Gastroesophageal sphincter (tissue), 4 donors: ENCODE data around the gene RGS11. TPM values are rescaled to one million over a fixed set of nuclear protein-coding genes. Genes with fewer than 3 reads are reported as not detected.
A peak's percentile ranks its signal among the peaks of the same experiment; 100 is the strongest.

Source experiments
- ATAC-seq: fragments of 150-250 bp; one replicate; pipeline ENCODE4 v1.9.1; 2016; ENCODE audit warnings: mild to moderate bottlenecking, moderate library complexity
- H3K27ac ChIP-seq, 4 donors: fragments of 200-600 bp; sonication (generic) in 3 of 4; 1 replicate in 3 of 4; 2 replicates in 1 of 4; pipeline ENCODE4 v1.5.1; 2016 to 2019
- H3K27me3 ChIP-seq: fragments of 200-600 bp; sonication (generic); one replicate; pipeline ENCODE4 v1.5.1; 2019
- H3K36me3 ChIP-seq, 2 donors: fragments of 200-600 bp; sonication (generic); one replicate each; pipeline ENCODE4 v1.5.1; 2019; ENCODE audit warnings: control low read depth in 1 of 2
- H3K4me1 ChIP-seq, 3 donors: fragments of 200-600 bp; sonication (generic); 1 replicate in 2 of 3; 2 replicates in 1 of 3; pipeline ENCODE4 v1.5.1; 2016 to 2019; ENCODE audit warnings: control low read depth in 2 of 3
- H3K4me3 ChIP-seq, 2 donors: fragments of 200-600 bp; sonication (generic); one replicate each; pipeline ENCODE4 v1.5.1; 2019; ENCODE audit warnings: mild to moderate bottlenecking in 1 of 2, moderate library complexity in 1 of 2
- H3K9me3 ChIP-seq, 3 donors: fragments of 200-600 bp; sonication (generic); one replicate each; pipeline ENCODE4 v1.5.1; 2017 to 2019; ENCODE audit warnings: control low read depth in 2 of 3
- CTCF ChIP-seq, 4 experiments: fragments of 200-600 bp in 2 of 4; fragments of 450-650 bp in 2 of 4; sonication (generic) in 1 of 4; IDR thresholded peaks; one replicate each; pipeline ENCODE4 v1.5.1; 2017 to 2019; ENCODE audit warnings: antibody characterized with exemption in 4 of 4, mild to moderate bottlenecking in 2 of 4, moderate library complexity in 2 of 4
- EP300 ChIP-seq: sonication (generic); formaldehyde crosslinking; IDR thresholded peaks from one replicate; pipeline ENCODE4 v1.6.1; 2017; ENCODE audit warnings: antibody characterized with exemption, mild to moderate bottlenecking
- POLR2A ChIP-seq, 2 donors: fragments of 450-650 bp; IDR thresholded peaks; one replicate each; pipeline ENCODE4 v1.6.1; 2017; ENCODE audit warnings: antibody characterized with exemption in 2 of 2, mild to moderate bottlenecking in 2 of 2, moderate library complexity in 1 of 2
- POLR2AphosphoS5 ChIP-seq: sonication (generic); formaldehyde crosslinking; IDR thresholded peaks from one replicate; pipeline ENCODE4 v1.6.1; 2017; ENCODE audit warnings: antibody characterized with exemption
- WGBS, 2 donors: methylation state at CpG; one replicate each; pipeline ENCODE4 v1.1.5; 2018; ENCODE audit warnings: low coverage in 1 of 2; 5-methylcytosine and 5-hydroxymethylcytosine counted together
- total RNA-seq, 4 donors: library from RNA; depleted of rRNA; stranded (reverse); fragments of >200 nt; gene quantifications; one replicate each; pipeline ENCODE4 v1.1.0, GENCODE V29; 2016

The RGS11 gene
- total RNA-seq, 4 donors from 2014 or later = 3.0 to 11.5 (median 10.1) TPM

GRCh38 chr16:281660-282255 is 6.0 kb upstream of the RGS11 start:
- no peak for TF ChIP-seq POLR2A (IDR thresholded peaks at IDR 0.05)
- TF ChIP-seq EP300 = no peak
- no peak for TF ChIP-seq CTCF (IDR thresholded peaks at IDR 0.05)
- no peak for TF ChIP-seq POLR2AphosphoS5
- Histone ChIP-seq H3K4me3 (no peak overlapping the region), H3K27me3 (peaks cover 40% of the 10 kb centered on the region), H3K27ac (no peak overlapping the region), H3K4me1 (peaks cover 0 to 20% (median 6%) of the 10 kb centered on the region in 3 donors), H3K36me3 (peaks cover 0 to 5% of the 10 kb centered on the region in 2 donors), H3K9me3 (no peaks in the 10 kb centered on the region)
- ATAC-seq = no peak
- WGBS, 2 donors = 86% methylated on average over 4 of the region's 25 CpGs; no CpG with 5 or more reads in 1 of the 2 donors

DNA sequence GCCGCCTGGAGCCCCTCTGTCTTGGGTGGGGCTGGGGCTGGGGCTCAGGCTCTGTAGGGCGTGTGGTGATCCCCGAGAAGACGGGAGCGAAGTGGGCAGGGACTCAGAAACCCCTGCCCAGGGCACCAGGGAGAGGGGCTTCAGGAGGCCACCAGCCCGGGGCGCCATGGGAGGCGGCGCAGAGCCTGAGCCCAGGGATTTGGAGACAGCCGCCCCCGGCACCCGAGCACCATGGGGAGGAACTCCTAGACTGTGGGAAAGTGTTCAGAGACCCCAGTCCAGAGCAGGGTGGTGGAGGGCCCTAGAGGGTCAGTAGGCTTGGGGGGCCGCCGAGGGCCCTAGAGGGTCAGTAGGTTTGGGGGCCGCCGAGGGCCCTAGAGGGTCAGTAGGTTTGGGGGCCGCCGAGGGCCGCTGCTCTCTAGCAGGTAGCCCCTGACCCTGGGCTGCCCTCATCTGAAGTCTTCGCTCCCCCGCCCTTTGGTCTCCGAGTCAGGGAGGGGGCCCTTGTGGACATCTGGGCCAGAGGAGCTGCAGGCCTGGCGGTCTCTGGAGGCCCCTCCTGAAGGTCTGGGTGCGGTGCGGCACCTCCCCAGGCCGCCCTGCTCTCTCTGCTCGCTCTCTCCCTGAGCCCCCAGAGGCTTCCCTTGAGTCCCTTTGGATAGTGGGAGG is 5.4 kb upstream of the RGS11 start:
- Histone ChIP-seq H3K9me3 (no peaks in the 10 kb centered on the region), H3K4me1 (peaks cover 0 to 25% (median 6%) of the 10 kb centered on the region in 3 donors), H3K36me3 (no peaks in the 10 kb centered on the region), H3K27ac (peak overlapping the region in 1 of 4 donors; percentile 35), H3K4me3 (peak overlapping the region in 1 of 2 donors; percentile 46), H3K27me3 (peaks cover 40% of the 10 kb centered on the region)
- no peak for TF ChIP-seq CTCF (IDR thresholded peaks at IDR 0.05)
- no peak for TF ChIP-seq EP300
- no peak for TF ChIP-seq POLR2A (IDR thresholded peaks at IDR 0.05)
- TF ChIP-seq POLR2AphosphoS5 = no peak
- no peak for ATAC-seq
- WGBS, 2 donors = 47% methylated on average over 3 of the region's 27 CpGs; no CpG with 5 or more reads in 1 of the 2 donors

GRCh38 chr16:280552-280951 is 4.8 kb upstream of the RGS11 start, which contains the start of gene ARHGDIG:
TSS of gene ARHGDIG (plus strand) at chr16:280591. CDS start at chr16:280681, 90 bp downstream.
- no peak for TF ChIP-seq EP300
- TF ChIP-seq POLR2AphosphoS5 = no peak
- no peak for TF ChIP-seq CTCF (IDR thresholded peaks at IDR 0.05)
- TF ChIP-seq POLR2A (IDR thresholded peaks at IDR 0.05) = no peak
- H3K9me3 ChIP-seq = no peaks in the 10 kb centered on the region
- peaks cover 0 to 29% (median 6%) of the 10 kb centered on the region in 3 donors for H3K4me1 ChIP-seq
- WGBS, 2 donors = no CpG with 5 or more reads among the region's 54 CpGs
- H3K36me3 ChIP-seq = no peaks in the 10 kb centered on the region
- peaks cover 40% of the 10 kb centered on the region for H3K27me3 ChIP-seq
- ATAC-seq = no peak
- peak within 1 kb of the TSS in 1 of 2 donors; percentile 46 for H3K4me3 ChIP-seq
- H3K27ac ChIP-seq = peak within 1 kb of the TSS in 1 of 4 donors; percentile 35

GRCh38 chr16:280005-280460 is 4.3 kb upstream of the RGS11 start:
- H3K27ac ChIP-seq = no peak overlapping the region
- no peaks in the 10 kb centered on the region for H3K36me3 ChIP-seq
- TF ChIP-seq CTCF (IDR thresholded peaks at IDR 0.05) = no peak
- TF ChIP-seq POLR2A (IDR thresholded peaks at IDR 0.05) = no peak
- TF ChIP-seq POLR2AphosphoS5 = no peak
- no peak for TF ChIP-seq EP300
- no peaks in the 10 kb centered on the region for H3K9me3 ChIP-seq
- peaks cover 0 to 33% (median 8%) of the 10 kb centered on the region in 3 donors for H3K4me1 ChIP-seq
- no peak for ATAC-seq
- H3K27me3 ChIP-seq = peaks cover 44% of the 10 kb centered on the region
- no CpG with 5 or more reads among the region's 47 CpGs for WGBS, 2 donors
- peak overlapping the region in 1 of 2 donors; percentile 46 for H3K4me3 ChIP-seq
